CD4-positive, alpha-beta T cell treated with Interferon alpha-2 for 1 hour (primary cell): Measurements from ENCODE around the gene COLEC12.
A peak's percentile ranks its signal among the peaks of the same experiment; 100 is the strongest.

Source experiments
- DNase-seq, 2 donors: peaks; one replicate each; pipeline ENCODE4 v3.0.0-alpha.2; 2020 to 2022

Gene COLEC12

DNA sequence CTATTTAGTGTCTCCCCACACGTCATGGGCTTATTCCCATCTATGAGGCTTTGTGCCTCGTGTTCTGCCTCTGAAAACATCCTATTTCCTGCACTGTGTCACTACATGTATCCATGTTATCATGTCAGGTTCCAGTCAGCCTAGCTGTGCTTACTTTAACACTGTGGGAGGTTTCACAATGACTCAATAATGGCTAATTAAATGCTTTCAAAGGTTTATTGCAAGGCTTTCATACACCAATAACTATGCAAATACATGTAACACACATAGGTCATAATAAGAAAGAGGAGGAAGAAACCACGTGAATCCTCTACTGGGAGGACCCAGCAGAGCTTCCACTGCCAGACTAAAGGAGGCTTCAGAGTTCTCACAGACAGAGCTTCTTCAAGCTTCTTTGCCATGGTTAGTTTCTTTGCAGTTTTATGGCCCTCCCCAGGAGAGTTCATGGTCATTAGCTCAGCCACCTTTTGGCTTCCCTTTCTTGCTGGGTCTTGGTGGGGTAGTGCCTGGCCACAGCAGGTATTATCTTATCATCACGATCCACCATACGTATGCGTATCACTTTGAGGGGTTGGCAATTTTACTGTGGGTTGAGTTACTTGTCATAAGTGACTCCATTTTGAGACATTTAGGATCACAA lies 5.1 kb upstream of the COLEC12 start:
- no peak for DNase-seq

DNA sequence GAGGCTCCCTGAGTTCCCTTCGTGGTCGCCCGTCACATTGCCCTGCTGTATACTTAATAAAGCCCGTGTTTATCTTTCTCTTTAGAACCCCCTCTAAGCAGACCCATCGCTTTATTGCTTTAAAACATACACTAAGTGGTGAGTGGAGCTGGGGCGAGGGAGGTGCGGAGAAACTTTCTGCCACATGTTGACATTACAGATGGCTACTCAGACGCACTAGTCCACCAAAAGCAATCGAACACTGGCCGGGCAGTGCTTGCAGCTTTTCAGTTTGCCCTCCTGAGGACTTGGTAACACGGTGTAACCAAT lies 859 bp upstream of the COLEC12 start:
- no peak for DNase-seq

DNA sequence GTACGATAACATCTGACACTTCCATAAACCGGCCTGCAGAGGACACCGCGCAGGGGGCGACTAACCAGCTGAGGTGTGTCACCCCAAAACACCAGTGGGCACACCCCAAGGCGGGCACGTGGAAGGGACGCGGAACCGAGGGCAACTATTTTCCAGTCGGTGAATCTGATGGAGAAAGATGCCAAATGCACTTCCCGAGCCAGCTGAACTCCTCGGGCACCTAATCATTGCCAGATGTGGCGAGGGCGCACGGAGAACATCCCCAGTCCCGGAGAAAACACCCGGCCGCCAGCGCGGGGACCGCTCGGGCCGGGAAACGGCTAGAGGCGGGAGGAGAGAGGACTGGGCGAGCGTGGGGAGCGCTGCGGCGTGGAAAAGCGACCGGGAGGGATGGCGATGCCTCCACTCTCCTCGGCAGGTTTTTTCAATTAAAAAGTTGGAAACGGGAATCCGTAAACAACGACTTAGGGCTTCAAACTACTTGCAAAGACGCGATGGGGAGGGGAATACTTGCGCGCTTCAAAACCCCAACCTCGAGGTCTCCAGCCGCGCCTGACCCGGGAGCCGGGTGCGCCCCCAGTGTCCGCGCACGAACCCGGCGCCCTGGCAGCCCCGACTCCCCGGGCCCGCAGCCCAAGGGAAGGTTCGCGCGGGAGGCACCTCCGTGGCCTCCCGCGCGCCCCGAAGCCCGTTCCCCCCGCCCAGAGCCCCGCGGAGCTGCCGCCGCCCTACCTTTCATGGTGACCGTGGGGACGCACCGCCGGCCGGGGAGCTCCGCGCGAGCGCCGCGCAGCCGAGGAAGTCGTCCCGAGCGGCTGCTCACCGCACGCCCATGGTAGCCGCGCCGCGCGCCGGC lies 497 bp downstream of the COLEC12 start:
- no peak for DNase-seq

DNA sequence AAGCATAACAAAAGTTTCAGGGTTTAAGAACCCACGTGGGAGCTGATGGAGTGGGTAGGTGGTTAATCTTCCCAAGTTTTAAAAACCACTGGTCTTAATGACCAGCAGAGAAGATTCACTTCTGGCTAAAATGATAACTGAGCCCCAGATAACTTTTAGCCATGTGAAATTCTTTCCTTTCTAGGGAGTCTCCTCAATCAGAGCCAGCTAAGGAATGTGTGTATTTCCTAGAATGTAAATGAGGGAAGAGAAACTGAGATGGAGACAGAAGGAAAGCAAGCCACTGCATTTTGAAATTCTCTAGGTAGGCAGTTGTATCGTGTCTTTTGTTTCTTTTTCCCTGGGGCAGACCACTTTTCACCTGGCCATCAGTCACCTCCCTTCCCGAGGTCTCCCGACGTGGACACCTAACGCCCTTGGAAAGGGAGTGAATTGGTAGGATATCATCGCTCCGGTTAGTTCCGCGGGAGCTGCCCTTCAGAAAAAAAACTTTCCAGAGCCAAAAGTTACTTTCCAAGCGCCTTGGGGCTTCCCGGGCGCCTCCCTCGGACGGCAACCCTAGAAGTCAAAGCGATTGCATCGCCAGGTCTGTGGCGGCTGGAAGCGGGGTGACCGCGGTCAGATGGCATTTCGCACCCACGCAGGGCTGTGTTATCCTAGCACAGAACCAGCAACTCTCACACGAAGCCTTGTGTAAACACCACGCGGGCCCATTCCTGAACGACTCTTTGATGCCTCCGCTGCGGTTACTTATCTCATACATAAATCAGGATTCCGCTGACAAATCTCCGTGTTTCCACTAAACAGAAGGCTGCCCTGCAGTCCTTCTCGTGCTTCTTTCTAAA lies 1.3 kb downstream of the COLEC12 start:
- no peak for DNase-seq

DNA sequence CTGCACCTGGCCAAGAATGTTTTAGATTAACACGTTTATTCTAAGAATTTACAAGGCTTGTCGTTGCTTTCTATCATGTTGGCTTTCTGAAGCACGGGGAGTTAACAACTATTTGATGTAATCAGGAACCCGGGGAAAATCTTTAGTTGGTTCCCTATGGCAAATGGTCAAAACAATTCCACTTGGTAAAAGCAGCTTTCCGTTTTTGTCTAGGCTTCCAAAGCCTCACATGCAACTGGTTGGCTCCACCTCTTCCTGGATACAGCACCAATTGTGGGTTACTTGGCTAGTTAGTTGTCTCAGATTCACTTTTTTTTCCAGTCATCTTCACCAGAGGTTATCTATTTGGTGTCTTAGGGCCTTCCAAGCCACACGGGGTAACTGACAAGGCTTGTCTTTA lies 2.8 kb downstream of the COLEC12 start:
- DNase-seq, result no peak

DNA sequence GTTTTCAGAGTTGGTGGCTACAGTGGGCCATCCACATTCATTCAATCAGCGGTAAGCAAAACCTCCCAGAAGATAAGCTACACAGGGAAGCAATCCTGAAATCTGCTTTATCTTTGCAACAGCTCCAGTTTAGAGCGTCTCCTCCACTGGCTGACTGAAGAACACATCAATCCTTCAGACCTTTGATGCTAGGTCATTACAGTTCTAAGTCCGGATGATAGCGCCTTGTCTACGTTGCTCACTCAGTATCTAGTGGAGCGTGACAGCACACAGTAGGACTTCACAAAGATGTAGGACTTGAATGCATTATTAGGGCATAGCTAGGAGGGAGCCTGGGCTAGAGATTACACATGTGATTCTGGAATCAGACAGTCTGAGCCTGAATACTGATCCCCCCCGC lies 5.0 kb downstream of the COLEC12 start:
- no peak for DNase-seq

DNA sequence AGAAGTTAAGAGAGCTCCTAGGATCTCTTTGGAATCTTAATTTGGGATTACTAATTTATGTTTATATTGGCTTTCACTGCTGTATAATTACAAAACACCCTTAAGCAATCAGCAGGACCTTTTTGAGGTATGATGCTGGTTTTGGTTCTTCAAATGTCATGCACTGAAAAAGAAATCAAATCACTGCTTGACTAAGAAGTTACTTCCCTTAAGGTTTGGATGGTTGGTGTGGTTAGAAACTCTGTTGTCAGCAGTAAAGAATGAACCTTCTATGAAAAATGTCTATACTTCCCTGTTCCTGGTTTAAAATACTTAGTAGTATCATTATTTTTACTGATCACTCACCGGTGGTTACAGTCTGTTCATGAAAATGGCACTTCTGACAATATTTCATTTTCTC lies 5.5 kb downstream of the COLEC12 start:
- DNase-seq, result no peak

DNA sequence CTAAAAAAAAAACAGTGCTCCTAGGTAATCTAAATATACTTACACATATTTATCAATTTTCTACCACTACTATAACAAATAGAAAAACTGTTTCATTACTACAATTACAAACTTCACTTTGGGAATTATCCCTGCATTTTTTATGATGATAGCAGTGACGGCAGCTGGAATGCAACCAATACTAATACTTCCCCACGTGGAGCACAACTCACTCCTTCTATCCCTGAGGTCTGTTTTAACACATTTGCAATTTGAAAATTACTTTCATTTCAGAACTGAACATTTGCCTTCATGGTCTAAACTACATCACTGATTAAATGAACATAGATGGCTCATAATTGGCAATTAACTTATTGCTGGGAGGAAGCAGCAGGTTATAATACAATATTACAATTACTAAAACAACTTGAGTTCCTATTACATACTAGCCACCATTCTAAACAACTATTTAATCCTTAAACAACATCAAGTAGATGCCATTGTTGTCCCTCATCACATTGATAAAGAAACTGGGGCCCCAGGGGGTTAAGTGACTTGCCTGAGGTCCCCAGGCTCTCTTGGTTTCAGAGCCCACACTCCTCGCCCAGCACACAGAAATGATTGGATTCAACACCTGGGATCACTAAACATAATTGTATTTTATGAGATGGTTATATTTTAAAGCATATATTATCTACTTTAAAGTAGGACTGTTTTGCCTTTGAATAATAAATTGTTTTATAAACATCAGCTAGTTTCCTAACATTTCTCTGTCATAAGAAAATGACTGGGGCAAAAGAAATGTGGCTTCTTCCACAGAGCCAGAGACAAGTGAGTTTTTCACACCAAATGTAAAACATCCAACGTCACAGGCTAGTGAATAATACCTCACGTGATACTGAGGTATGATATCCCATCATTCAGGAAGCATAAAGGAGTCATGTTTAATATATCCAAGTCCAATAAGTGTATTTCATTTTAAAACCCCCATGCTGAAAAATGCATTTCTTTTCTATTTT lies 6.2 kb downstream of the COLEC12 start:
- DNase-seq, result no peak

DNA sequence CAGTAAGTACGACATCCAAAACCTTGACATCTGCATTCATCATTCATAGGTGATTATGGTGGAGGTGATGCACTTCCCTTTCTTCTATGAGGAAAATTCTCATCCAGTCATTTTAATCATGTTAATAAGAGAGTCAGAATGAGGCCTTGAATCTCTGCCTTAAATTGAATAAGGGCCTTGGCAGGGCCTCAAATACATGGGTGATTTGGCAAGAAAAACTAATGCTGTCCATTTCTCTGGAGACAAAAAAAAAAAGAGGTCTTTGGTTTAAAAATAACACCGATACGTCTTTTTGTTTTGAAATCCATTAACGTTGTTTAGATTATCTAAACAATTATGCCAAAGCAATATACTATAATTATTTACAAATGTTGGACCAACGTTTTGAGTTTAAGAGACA lies 8.1 kb downstream of the COLEC12 start:
- no peak for DNase-seq

DNA sequence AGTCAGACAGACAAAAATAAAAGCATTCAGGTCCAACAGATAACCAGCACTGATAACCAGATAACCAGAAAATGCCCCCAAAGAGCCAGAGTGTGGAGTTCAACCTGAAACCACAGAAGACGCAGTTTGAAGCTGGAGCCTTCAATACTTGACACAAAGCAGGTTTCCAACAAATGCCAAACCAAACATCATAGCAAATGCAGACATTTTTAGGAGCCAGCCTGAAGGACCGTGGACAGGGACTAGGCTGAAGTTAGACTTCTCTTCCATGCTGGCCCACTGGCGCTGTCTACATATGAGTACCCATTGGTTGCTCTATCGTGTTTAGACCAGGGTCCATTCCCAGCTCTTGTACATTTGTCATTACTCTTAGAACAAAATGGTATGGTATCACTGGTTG lies 9.9 kb downstream of the COLEC12 start:
- DNase-seq, result no peak

DNA sequence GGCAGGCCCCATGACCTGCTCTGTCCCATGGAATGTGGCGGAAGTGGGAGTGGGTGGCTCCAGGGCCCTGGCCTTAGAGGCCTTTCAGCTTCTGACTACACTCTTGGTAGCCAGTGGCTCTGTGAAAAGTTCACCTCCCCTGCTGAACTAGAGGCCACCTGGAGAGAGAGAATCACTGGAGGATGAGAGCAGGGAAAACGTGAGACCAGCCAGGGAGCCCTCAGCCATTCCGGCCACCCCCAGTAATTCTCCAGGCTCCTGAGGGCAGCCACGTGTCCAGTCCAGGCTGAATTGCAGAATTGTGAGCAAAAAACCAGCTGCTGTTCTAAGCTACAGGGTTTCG lies 10.5 kb downstream of the COLEC12 start:
- no peak for DNase-seq

DNA sequence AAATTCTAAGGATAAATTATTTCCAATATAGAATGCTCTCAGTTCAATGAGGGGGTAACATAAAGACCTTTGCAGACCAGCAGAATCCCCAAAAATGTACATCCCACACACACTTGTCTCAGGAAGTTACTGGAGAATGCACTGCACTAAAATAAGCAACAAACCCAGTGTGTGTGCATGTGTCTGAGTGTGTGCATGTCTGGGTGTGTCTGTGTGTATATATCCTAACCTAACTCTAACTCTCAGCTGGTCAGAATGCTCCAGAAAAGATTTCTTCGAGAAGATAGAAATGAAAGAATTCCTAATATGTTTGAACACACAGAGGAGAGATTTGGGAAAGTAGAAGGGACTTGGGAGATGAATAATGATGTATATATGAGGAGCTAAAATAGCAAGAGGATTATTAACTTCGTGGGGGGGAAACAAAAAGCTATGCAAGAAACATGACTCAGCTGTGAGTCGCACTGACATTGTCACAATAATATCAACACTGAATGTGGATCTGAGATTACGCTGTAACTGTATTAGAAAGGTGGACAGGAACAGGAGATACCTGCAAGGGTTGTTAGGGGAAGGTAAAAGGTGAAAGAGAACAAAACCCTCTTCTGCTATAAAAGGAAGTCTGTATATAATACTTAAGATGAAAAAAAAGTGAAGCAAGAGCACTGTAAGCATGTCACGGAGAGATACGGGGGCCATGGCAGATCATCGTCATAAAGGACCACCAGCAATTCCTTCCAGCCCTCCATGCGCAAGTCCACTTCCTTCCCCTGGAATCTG lies 11.1 kb downstream of the COLEC12 start:
- no peak for DNase-seq

DNA sequence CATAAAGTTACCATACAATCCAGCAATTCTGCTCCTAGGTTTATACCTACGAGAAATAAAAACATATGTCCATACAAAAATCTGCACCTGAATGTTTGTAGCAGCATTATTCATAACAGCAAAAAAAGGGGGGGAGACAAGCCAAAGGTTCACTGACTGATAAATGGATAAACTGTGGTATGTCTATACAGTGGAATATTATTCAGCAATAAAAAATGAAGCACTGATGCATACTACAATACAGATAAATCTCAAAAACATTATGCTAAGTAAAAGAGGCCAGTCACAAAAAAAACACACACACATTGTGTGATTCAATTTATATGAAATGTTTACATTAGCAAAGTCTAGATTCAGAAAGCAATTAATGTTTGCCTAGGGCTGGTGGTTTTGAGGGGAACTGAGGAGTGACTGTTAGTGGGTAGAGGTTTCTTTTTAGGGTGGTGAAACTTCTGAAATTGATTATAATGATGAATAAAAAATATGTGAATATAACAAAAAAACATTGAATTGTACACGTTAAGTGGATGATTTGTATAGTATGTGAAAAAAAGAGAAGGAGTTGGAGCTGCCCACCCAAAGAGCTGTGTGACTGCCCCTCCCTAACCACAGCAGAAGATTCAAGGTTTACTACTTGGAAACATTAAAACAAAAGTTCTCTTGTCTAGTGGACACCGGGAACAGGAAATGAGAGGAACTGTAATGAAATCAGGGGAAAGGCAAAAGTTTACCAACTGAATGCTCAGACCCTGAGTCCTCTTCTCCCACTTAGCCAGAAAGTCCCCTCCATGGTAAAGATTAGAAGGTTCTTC lies 13.4 kb downstream of the COLEC12 start:
- no peak for DNase-seq

DNA sequence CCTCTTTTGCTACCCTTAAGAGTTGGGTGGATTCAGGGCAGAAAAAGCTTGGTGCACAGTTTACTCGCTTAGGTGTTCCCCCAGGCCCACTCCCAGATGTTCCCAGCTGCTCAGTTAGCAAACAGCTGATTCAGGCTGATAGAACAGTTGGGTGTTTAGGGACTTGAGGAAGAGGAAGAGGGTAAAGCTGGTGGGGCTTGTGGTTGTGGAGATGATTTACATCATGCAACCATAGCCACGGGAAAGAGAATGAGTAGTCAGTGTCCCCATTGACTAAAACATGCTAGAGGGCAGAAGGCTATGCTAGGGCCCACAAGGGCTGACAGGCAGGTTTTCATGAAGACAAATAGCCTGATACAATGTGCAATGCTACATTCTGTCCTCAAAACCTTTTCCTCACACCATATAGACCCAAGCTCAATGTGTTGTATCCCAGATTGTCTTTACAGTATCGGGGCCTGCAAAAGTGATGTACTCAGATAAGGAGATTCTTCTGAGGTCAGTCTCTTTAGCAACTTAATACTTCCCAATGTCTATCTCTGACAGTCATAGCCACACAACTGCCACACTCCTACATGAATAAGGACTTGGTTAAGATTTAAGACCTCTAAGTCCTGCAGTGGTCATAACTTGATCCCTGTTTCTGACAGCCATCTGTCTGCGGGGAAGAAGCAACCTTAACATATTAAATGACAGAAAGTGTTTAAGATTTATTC lies 15.6 kb downstream of the COLEC12 start:
- no peak for DNase-seq

DNA sequence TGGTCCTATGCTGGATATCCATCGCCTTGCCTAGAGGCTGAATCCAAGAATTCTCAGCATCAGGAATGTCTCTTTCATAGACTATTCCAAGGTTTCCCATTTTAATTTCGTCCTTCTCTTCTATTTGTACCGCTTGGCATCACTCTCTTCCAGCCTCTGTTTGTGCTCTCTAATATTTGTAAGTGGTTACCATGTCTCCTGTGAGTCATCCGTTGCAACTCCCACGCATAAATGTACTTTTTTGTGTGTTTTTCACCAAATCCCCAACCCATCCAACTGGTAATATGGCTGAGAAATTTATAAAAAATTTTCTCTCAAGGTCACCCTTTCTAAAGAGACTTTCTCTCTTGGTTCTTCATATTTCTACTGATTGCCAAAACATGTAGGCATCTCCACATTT lies 21.8 kb downstream of the COLEC12 start:
- no peak for DNase-seq

DNA sequence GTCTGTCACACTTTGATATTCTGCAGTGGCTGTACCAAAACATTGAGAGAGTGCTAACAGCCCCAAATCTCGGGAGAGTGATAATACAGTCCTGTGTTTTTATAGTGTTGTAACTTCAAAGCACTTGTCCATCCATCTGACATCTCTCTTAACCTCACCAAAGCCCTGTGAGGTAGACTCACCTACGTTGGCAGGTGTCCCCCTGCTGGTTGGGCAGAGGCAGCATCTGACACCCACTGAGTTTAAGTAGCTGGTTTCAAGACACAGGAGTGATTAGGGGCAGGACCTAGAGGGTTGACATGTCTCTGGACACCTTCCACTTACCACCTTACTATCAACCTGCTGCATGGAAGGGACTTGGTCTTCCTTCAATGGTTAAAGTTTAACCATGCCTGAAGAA lies 22.9 kb downstream of the COLEC12 start:
- peak in 1 of 2 donors; percentile 12 for DNase-seq

DNA sequence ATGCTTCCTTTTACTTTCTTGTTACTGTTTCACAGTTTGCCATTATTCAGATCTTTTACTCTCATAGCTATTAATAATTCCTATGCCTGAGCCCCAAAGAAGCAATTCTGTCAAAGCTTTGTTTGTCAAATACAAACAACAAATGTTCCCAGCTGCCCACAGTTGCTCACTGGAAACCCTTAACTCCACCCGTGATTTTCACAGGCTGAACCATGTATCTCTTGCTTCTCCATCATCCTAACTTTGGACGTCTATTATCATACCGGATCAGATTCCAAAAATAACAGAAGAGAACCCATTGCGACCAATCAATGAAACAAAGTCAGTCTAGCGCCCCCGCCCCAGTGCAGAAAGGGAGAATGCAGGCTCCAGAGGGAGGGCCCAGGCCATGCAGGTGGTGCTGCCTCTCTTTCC lies 24.2 kb downstream of the COLEC12 start:
- DNase-seq, result no peak

DNA sequence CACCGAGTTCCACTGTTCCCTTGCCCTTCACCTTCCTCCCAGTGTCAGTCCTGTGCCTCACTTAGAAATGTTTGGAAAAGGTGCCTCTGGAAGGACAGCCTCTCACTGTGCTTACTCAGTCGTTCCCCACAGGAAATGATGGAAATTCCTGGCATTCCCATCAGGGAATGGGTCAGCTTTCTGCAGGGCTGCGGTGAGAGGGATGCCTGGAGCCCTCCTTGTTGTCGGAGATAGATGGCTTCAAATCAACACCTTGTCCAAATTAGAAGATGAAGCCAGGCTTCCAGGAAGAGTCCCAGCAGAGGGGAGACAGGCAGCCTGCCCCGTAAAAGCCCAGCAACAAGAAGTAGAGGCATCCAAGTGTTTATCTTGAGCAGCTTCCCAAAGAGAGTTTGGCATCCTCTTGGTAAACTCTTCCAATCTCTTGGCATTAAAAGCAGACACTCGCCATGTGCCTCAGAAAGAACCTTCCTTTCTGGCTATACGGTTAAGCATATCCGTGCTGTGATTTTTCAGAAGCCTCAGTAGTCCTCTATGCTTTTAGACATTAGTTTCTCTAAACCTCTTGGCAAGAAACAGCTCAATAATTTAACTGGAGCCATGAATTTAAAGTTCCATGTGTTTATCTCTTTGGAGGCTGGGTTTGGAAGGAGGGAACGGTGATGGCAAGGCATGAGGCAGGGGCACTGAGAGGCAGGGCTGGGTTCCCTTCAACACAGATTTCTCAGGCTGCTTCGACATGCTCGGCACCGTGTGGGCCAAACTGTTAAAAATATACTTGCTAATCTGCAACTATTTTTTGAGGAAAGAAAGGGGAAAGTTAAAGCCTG lies 25.1 kb downstream of the COLEC12 start:
- DNase-seq, result no peak

DNA sequence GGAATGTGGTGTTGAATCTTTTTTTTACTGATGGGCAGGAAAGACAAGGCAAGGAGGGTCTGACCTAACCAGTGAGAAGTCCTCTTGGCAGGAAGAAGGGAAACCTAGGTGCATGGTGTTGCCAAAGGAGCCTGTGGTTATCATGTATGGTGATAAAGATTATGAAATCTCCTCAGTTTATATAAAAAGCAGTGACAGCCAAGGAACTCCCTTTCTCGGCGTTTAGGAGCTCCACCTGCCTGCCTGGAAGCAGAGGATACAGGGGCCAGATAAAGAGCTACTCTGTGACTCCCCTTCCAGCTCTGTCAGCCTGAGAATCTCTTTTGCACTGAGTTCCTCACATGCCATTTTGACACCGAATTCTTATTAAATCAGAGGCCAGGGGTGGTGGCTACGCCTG lies 26.1 kb downstream of the COLEC12 start:
- DNase-seq, result no peak
